Liver (tissue), 9 donors: ENCODE measurements around the gene CACNA2D1. TPM values are rescaled to one million over a fixed set of nuclear protein-coding genes. Genes with fewer than 3 reads are reported as not detected.

ENCODE experiments used
- DNase-seq: peaks from one replicate; pipeline ENCODE4 v3.0.0-alpha.2; 2017; ENCODE audit warnings: low spot score
- H3K27ac ChIP-seq, 2 donors: one replicate each; pipeline ENCODE4 v1.7.0; 2013; ENCODE audit warnings: inconsistent platforms in 2 of 2, low read length in 2 of 2, control low read depth in 1 of 2, low read depth in 1 of 2, mild to moderate bottlenecking in 1 of 2
- H3K27me3 ChIP-seq, 4 donors: one replicate each; pipeline versions ENCODE4 v1.6.1 to v1.7.0; 2013; ENCODE audit warnings: low read length in 3 of 4, inconsistent platforms in 1 of 4, mild to moderate bottlenecking in 1 of 4, moderate library complexity in 1 of 4; ENCODE audit not compliant: control insufficient read depth in 4 of 4, insufficient read depth in 4 of 4
- H3K36me3 ChIP-seq, 4 donors: one replicate each; pipeline versions ENCODE4 v1.6.1 to v1.7.0; 2013; ENCODE audit warnings: low read length in 3 of 4, mild to moderate bottlenecking in 3 of 4, low read depth in 1 of 4, moderate library complexity in 1 of 4; ENCODE audit not compliant: control insufficient read depth in 4 of 4, insufficient read depth in 3 of 4
- H3K4me1 ChIP-seq, 4 donors: one replicate each; pipeline versions ENCODE4 v1.6.1 to v1.7.0; 2013; ENCODE audit warnings: low read length in 3 of 4, mild to moderate bottlenecking in 3 of 4, moderate library complexity in 1 of 4; ENCODE audit not compliant: control insufficient read depth in 4 of 4, insufficient read depth in 4 of 4
- H3K4me3 ChIP-seq, 3 donors: one replicate each; pipeline versions ENCODE4 v1.6.1 to v1.7.0; 2013; ENCODE audit warnings: low read length in 3 of 3, control low read depth in 1 of 3, low read depth in 1 of 3, mild to moderate bottlenecking in 1 of 3
- H3K9ac ChIP-seq, 2 donors: one replicate each; pipeline ENCODE4 v1.7.0; 2013; ENCODE audit warnings: low read length in 2 of 2, mild to moderate bottlenecking in 2 of 2, moderate library complexity in 2 of 2, control low read depth in 1 of 2, low read depth in 1 of 2
- H3K9me3 ChIP-seq, 4 donors: one replicate each; pipeline versions ENCODE4 v1.6.1 to v1.7.0; 2013; ENCODE audit warnings: low read length in 3 of 4; ENCODE audit not compliant: control insufficient read depth in 4 of 4
- EGR1 ChIP-seq, 2 donors: IDR thresholded peaks; 2 replicates each; pipeline ENCODE4 v1.6.1; 2016 to 2018; ENCODE audit warnings: antibody characterized with exemption in 2 of 2, low read depth in 2 of 2
- FOXA1 ChIP-seq: IDR thresholded peaks from 2 replicates; pipeline ENCODE4 v1.6.1; 2016; ENCODE audit warnings: antibody characterized with exemption
- FOXA2 ChIP-seq: IDR thresholded peaks from 2 replicates; pipeline ENCODE4 v1.6.1; 2016; ENCODE audit warnings: antibody characterized with exemption
- GABPA ChIP-seq, 2 donors: IDR thresholded peaks in 1 of 2; conservative IDR thresholded peaks in 1 of 2; 2 replicates each; pipeline ENCODE4 v1.6.1; 2016; ENCODE audit warnings: antibody characterized with exemption in 2 of 2, mild to moderate bottlenecking in 1 of 2, moderate library complexity in 1 of 2
- HNF4A ChIP-seq, 2 donors: conservative IDR thresholded peaks; 2 replicates each; pipeline ENCODE4 v1.6.1; 2016; ENCODE audit warnings: antibody characterized with exemption in 2 of 2, mild to moderate bottlenecking in 2 of 2
- HNF4G ChIP-seq: IDR thresholded peaks from 2 replicates; pipeline ENCODE4 v1.6.1; 2016; ENCODE audit warnings: antibody characterized with exemption
- JUND ChIP-seq, 2 donors: IDR thresholded peaks; 2 replicates each; pipeline ENCODE4 v1.6.1; 2016; ENCODE audit warnings: antibody characterized with exemption in 2 of 2
- MAX ChIP-seq: IDR thresholded peaks from 2 replicates; pipeline ENCODE4 v1.6.1; 2016; ENCODE audit warnings: antibody characterized with exemption
- NR2F2 ChIP-seq: IDR thresholded peaks from 2 replicates; pipeline ENCODE4 v1.6.1; 2016; ENCODE audit warnings: antibody characterized with exemption
- REST ChIP-seq: IDR thresholded peaks from 2 replicates; pipeline ENCODE4 v1.6.1; 2016; ENCODE audit warnings: antibody characterized with exemption, mild to moderate bottlenecking
- RXRA ChIP-seq, 2 donors: IDR thresholded peaks; 2 replicates each; pipeline ENCODE4 v1.6.1; 2017 to 2018; ENCODE audit warnings: antibody characterized with exemption in 2 of 2, mild to moderate bottlenecking in 1 of 2
- SP1 ChIP-seq: IDR thresholded peaks from 2 replicates; pipeline ENCODE4 v1.6.1; 2018; ENCODE audit warnings: antibody characterized with exemption, mild to moderate bottlenecking
- TAF1 ChIP-seq: conservative IDR thresholded peaks from 2 replicates; pipeline ENCODE4 v1.6.1; 2016; ENCODE audit warnings: antibody characterized with exemption, mild to moderate bottlenecking
- YY1 ChIP-seq: IDR thresholded peaks from 2 replicates; pipeline ENCODE4 v1.6.1; 2016; ENCODE audit warnings: antibody characterized with exemption, mild to moderate bottlenecking
- WGBS: extraction: QIAGEN DNeasy Blood & Tissue Kit; methylation state at CpG from one replicate; pipeline ENCODE4 v1.1.7; 2013; 5-methylcytosine and 5-hydroxymethylcytosine counted together
- polyA plus RNA-seq, 2 donors: library from polyadenylated mRNA; stranded (reverse) in 1 of 2; unstranded in 1 of 2; fragments of 200-250 nt in 1 of 2; fragments of >200 nt in 1 of 2; fragmentation: Nextera tagmentation in 1 of 2; extraction: Ambion mirVana in 1 of 2; gene quantifications; one replicate each; pipeline versions ENCODE4 v1.2.1 to v1.2.3, GENCODE V29; 2013 to 2015
- total RNA-seq, 2 donors: library from RNA; depleted of rRNA; stranded (reverse); fragments of >200 nt; gene quantifications; one replicate each; pipeline ENCODE4 v1.2.3, GENCODE V29; 2014
- TF ChIP-seq, protein P1 (sequence below): IDR thresholded peaks from 2 replicates; pipeline ENCODE4 v1.6.1; 2016; ENCODE audit warnings: antibody characterized with exemption
- TF ChIP-seq, protein P2 (sequence below): IDR thresholded peaks from 2 replicates; pipeline ENCODE4 v1.6.1; 2016; ENCODE audit warnings: antibody characterized with exemption
- donor health status: healthy.
- donor health status: healthy.
- donor health status: healthy.
- donor health status: healthy.
- donor health status: healthy.

The CACNA2D1 gene
- total and polyA plus RNA-seq, 4 donors, result 0.42 to 2.3 (median 0.94) TPM

DNA sequence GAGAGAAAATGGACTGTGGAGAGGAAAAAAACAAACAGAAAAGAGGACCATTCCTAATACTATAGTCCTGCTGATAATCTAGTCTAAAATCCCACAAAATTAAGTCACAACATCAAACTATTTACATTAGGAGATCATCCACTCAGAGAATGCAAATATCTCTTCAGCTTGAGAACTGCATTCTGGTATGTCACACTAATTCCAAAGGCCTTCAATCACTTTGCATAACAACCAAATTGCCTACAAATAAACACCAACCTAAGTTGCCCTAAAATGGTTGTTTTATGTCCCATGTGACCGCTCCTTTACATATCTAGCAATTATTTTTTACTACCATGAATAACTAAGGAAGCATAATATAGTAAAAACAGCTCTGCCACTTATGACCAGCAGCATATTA lies 264.3 kb downstream of the CACNA2D1 start (continued):
- TF ChIP-seq REST (no peak), EGR1 (IDR thresholded peaks at IDR 0.05; ENCODE audit: low read depth in 2 of 2) (no peak), NR2F2 (no peak), JUND (IDR thresholded peaks at IDR 0.05) (no peak), GABPA (IDR thresholded peaks at IDR 0.05 in 1 of 2, conservative IDR thresholded peaks at IDR 0.05 in 1 of 2) (no peak), HNF4A (conservative IDR thresholded peaks at IDR 0.05) (no peak)
- TF ChIP-seq, protein P1, sequence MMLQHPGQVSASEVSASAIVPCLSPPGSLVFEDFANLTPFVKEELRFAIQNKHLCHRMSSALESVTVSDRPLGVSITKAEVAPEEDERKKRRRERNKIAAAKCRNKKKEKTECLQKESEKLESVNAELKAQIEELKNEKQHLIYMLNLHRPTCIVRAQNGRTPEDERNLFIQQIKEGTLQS, result no peak

GRCh38 chr7:82175319-82175718 lies 268.3 kb downstream of the CACNA2D1 start:
- no peak overlapping the region for H3K4me3 ChIP-seq
- no peaks in the 10 kb centered on the region for H3K36me3 ChIP-seq
- peaks cover 0 to 2% (median 0%) of the 10 kb centered on the region in 4 donors for H3K9me3 ChIP-seq
- H3K27me3 ChIP-seq, result no peaks in the 10 kb centered on the region
- no peak for DNase-seq
- 22% methylated on average over 2 of the region's 2 CpGs for WGBS
- H3K27ac ChIP-seq, result no peak overlapping the region
- TF ChIP-seq, protein P2, sequence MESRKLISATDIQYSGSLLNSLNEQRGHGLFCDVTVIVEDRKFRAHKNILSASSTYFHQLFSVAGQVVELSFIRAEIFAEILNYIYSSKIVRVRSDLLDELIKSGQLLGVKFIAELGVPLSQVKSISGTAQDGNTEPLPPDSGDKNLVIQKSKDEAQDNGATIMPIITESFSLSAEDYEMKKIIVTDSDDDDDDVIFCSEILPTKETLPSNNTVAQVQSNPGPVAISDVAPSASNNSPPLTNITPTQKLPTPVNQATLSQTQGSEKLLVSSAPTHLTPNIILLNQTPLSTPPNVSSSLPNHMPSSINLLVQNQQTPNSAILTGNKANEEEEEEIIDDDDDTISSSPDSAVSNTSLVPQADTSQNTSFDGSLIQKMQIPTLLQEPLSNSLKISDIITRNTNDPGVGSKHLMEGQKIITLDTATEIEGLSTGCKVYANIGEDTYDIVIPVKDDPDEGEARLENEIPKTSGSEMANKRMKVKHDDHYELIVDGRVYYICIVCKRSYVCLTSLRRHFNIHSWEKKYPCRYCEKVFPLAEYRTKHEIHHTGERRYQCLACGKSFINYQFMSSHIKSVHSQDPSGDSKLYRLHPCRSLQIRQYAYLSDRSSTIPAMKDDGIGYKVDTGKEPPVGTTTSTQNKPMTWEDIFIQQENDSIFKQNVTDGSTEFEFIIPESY, result no peak
- no peak for TF ChIP-seq REST
- TF ChIP-seq HNF4G, result no peak
- TF ChIP-seq GABPA (IDR thresholded peaks at IDR 0.05 in 1 of 2, conservative IDR thresholded peaks at IDR 0.05 in 1 of 2), result no peak
- no peak for TF ChIP-seq FOXA1
- TF ChIP-seq FOXA2, result no peak
- no peak for TF ChIP-seq YY1
- no peak for TF ChIP-seq EGR1 (IDR thresholded peaks at IDR 0.05; ENCODE audit: low read depth in 2 of 2)
- no peak for TF ChIP-seq MAX
- TF ChIP-seq JUND (IDR thresholded peaks at IDR 0.05), result no peak
- no peak for TF ChIP-seq TAF1
- no peak for TF ChIP-seq SP1
- no peak for TF ChIP-seq RXRA (IDR thresholded peaks at IDR 0.05)
- TF ChIP-seq NR2F2, result no peak
- TF ChIP-seq, protein P1, result no peak
- no peak overlapping the region for H3K9ac ChIP-seq
- H3K4me1 ChIP-seq, result no peaks in the 10 kb centered on the region
